HepG2 (cell line): ENCODE measurements around the gene UHMK1. TPM values are rescaled to one million over a fixed set of nuclear protein-coding genes. Genes with fewer than 3 reads are reported as not detected.

Source experiments
- ATAD3A ChIP-seq: sonication (generic); formaldehyde crosslinking; IDR thresholded peaks from 2 replicates; pipeline ENCODE4 v1.4.0; 2020; ENCODE audit warnings: missing genetic modification reagents
- ATF2 ChIP-seq: sonication (generic); formaldehyde crosslinking; IDR thresholded peaks from 2 replicates; pipeline ENCODE4 v1.4.0; 2020; ENCODE audit warnings: missing genetic modification reagents
- DNMT3B ChIP-seq: conservative IDR thresholded peaks from 2 replicates; pipeline ENCODE4 v1.6.1; 2016; ENCODE audit warnings: missing biosample characterization, control low read depth
- E2F1 ChIP-seq: sonication (generic); formaldehyde crosslinking; IDR thresholded peaks from 2 replicates; pipeline ENCODE4 v1.5.0; 2020; ENCODE audit warnings: missing genetic modification reagents
- GATAD1 ChIP-seq: IDR thresholded peaks from 2 replicates; pipeline ENCODE4 v1.6.1; 2016; ENCODE audit warnings: missing genetic modification reagents, missing compliant biosample characterization
- HDAC1 ChIP-seq: sonication (generic); formaldehyde crosslinking; IDR thresholded peaks from 2 replicates; pipeline ENCODE4 v1.5.1; 2020; ENCODE audit warnings: mild to moderate bottlenecking, missing genetic modification reagents
- IKZF1 ChIP-seq: fragments of 450-650 bp; IDR thresholded peaks from 2 replicates; pipeline ENCODE4 v1.7.1; 2016
- JUNB ChIP-seq: sonication (generic); formaldehyde crosslinking; IDR thresholded peaks from 2 replicates; pipeline ENCODE4 v1.8.0; 2022; ENCODE audit warnings: missing genetic modification reagents, mild to moderate bottlenecking, borderline replicate concordance
- KMT2A ChIP-seq: sonication (generic); formaldehyde crosslinking; IDR thresholded peaks from 2 replicates; pipeline ENCODE4 v1.4.0; 2020; ENCODE audit warnings: missing genetic modification reagents
- MBD4 ChIP-seq: IDR thresholded peaks from 2 replicates; pipeline ENCODE4 v1.6.1; 2012; ENCODE audit warnings: low read length, inconsistent platforms, borderline replicate concordance
- RARA ChIP-seq: IDR thresholded peaks from 2 replicates; pipeline ENCODE4 v1.6.1; 2016; ENCODE audit warnings: missing genetic modification reagents, missing compliant biosample characterization
- RFX1 ChIP-seq: fragments of 450-650 bp; IDR thresholded peaks from 2 replicates; pipeline ENCODE4 v1.6.1; 2017
- RXRB ChIP-seq: IDR thresholded peaks from 2 replicates; pipeline ENCODE4 v1.6.1; 2016; ENCODE audit warnings: borderline replicate concordance, missing genetic modification reagents, missing compliant biosample characterization
- SALL1 ChIP-seq: sonication (generic); formaldehyde crosslinking; IDR thresholded peaks from 2 replicates; pipeline ENCODE4 v1.8.0; 2022; ENCODE audit warnings: mild to moderate bottlenecking, missing genetic modification reagents
- TCF7 ChIP-seq: sonication (generic); IDR thresholded peaks from 2 replicates; pipeline ENCODE4 v1.6.1; 2016; ENCODE audit warnings: antibody characterized with exemption, low read depth
- XRCC5 ChIP-seq: fragments of 200-400 bp; formaldehyde crosslinking; optimal IDR thresholded peaks from 2 replicates; pipeline ENCODE3; 2017; ENCODE audit warnings: mild to moderate bottlenecking, low read length
- ZBTB14 ChIP-seq: sonication (generic); formaldehyde crosslinking; IDR thresholded peaks from 2 replicates; pipeline ENCODE4 v1.4.0; 2020; ENCODE audit warnings: missing genetic modification reagents
- ZBTB3 ChIP-seq: sonication (generic); formaldehyde crosslinking; IDR thresholded peaks from 2 replicates; pipeline ENCODE4 v1.4.0; 2020; ENCODE audit warnings: low read depth, mild to moderate bottlenecking, moderate library complexity, missing genetic modification reagents, borderline replicate concordance
- ZHX1 ChIP-seq: sonication (generic); formaldehyde crosslinking; IDR thresholded peaks from 2 replicates; pipeline ENCODE4 v1.8.1; 2022; ENCODE audit warnings: low read depth, mild to moderate bottlenecking, missing genetic modification reagents
- ZNF138 ChIP-seq: sonication (generic); formaldehyde crosslinking; IDR thresholded peaks from 2 replicates; pipeline ENCODE4 v1.5.0; 2020; ENCODE audit warnings: mild to moderate bottlenecking, low read depth, missing genetic modification reagents
- ZNF501 ChIP-seq: sonication (generic); formaldehyde crosslinking; IDR thresholded peaks from 2 replicates; pipeline ENCODE4 v1.5.1; 2020; ENCODE audit warnings: mild to moderate bottlenecking, moderate library complexity, missing genetic modification reagents
- ZNF674 ChIP-seq: sonication (generic); formaldehyde crosslinking; IDR thresholded peaks from 2 replicates; pipeline ENCODE4 v1.5.0; 2020; ENCODE audit warnings: low read depth, mild to moderate bottlenecking, missing genetic modification reagents
- ZSCAN25 ChIP-seq: sonication (generic); formaldehyde crosslinking; IDR thresholded peaks from 2 replicates; pipeline ENCODE4 v1.8.0; 2022; ENCODE audit warnings: mild to moderate bottlenecking, missing genetic modification reagents
- ZSCAN31 ChIP-seq: sonication (generic); formaldehyde crosslinking; IDR thresholded peaks from 2 replicates; pipeline ENCODE4 v1.5.0; 2020; ENCODE audit warnings: low read depth, mild to moderate bottlenecking, missing genetic modification reagents
- polyA plus RNA-seq, 8 experiments: library from polyadenylated mRNA; depleted of rRNA in 3 of 8; stranded (reverse) in 7 of 8; unstranded in 1 of 8; fragments of >200 nt; fragmentation: Illumina TruSeq in 4 of 8; extraction: Trizol in 4 of 8; gene quantifications; 2 replicates each; pipeline versions ENCODE4 v1.2.1 to v1.2.3, GENCODE V29; 2011 to 2016; ENCODE audit warnings: low read depth in 4 of 8, missing spikeins in 1 of 8, mixed read lengths in 1 of 8; ENCODE audit not compliant: insufficient read depth in 1 of 8
- total RNA-seq, 5 experiments: library from RNA; depleted of rRNA; stranded (reverse); fragments of >200 nt; fragmentation: Illumina TruSeq; extraction: Trizol; gene quantifications; 2 replicates each; pipeline ENCODE4 v1.2.3, GENCODE V29; 2016; ENCODE audit warnings: low read depth in 1 of 5

The UHMK1 gene
- total and polyA plus RNA-seq, 2 of the 13 experiments (the other 11 are each of a cell fraction or from before 2014, with no cell fraction given) = 12.9 to 20.0 TPM

GRCh38 chr1:162560303-162561036 lies 62.9 kb downstream of the UHMK1 start (continued):
- TF ChIP-seq GATAD1 = peak; percentile 79
- no peak for TF ChIP-seq ZNF501 (CRISPR knock-in tag)
- TF ChIP-seq TCF7 = 0 out of 2 replicates have a peak, but pooled peaks have one; percentile 13
- peak; percentile 98 for TF ChIP-seq RXRB (CRISPR knock-in tag)
- no peak for TF ChIP-seq RFX1
- TF ChIP-seq RARA (CRISPR knock-in tag) = peak; percentile 95
- TF ChIP-seq ZSCAN25 = no peak
- TF ChIP-seq ATAD3A = no peak
- TF ChIP-seq ZSCAN31 = 0 out of 2 replicates have a peak, but pooled peaks have one; percentile 35
- no peak for TF ChIP-seq MBD4
- peak; percentile 60 for TF ChIP-seq HDAC1 (CRISPR knock-in tag)
- TF ChIP-seq XRCC5 = no peak
- no peak for TF ChIP-seq KMT2A (CRISPR knock-in tag)
- no peak; the same call in 1 of the 2 replicates for TF ChIP-seq ZHX1 (CRISPR knock-in tag)
- TF ChIP-seq ZNF674 (CRISPR knock-in tag) = 0 out of 2 replicates have a peak, but pooled peaks have one; percentile 51
- TF ChIP-seq JUNB (CRISPR knock-in tag) = peak; percentile 66
- TF ChIP-seq ZBTB3 (CRISPR knock-in tag) = no peak
- 0 out of 2 replicates have a peak, but pooled peaks have one; percentile 40 for TF ChIP-seq ZNF138 (CRISPR knock-in tag)
- TF ChIP-seq SALL1 (CRISPR knock-in tag) = peak; percentile 89
- TF ChIP-seq DNMT3B (CRISPR knock-in tag) = no peak
- no peak for TF ChIP-seq E2F1 (CRISPR knock-in tag)
- TF ChIP-seq ATF2 (CRISPR knock-in tag) = peak; percentile 55; the same call in 1 of the 2 replicates
- no peak for TF ChIP-seq ZBTB14
- TF ChIP-seq IKZF1 = no peak
